ENCODE measurements around the gene ABCC6.
"Not testable (repeated sequence)": the region's sequence is repeated elsewhere in the genome, so short reads cannot be mapped to it uniquely, and the experiment has no call there.

Gene ABCC6

DNA sequence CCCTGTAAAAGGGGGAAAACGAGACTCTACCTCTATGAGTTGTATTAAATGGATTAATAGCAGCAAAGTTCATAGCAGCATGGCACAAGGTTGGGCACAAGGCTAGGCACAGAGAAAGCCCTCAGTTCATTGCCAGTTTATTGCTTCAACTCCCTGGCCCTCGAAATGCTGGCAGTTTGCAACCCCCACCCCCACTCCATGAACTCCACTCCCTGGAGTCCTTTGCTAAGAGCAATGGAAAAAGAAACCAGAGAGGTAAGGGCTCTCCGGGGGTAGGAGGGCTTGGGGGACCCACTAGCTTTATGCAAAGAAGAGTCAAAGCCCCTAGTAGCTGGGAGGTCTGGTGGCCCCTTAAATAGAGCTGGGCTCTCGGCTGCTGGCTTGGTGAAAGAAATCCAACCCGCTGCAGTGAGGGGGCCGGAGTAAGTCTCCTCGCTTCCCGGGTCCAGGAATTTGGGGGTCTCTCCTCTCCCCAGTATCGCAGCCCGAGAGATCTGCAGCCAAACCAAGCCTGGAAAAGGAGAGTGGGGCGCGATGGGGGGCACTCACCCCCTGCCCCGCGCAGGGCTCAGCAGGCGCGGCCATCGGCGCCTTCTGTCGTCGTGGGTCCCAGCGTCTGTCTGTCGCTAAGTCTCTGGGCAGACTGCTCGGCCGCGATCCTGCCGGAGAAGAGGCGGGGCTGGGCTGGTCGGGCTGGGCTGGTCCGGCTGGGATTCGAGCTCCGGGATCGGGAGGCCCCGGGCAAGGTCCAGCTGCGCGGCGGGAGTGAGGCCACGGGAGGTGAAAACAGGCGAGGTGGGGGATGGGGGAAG, at the start of gene ABCC6:
ABCC6 (minus strand) TSS at position 645 of the 812 bp plus-strand sequence; CDS start at position 585, 60 bp downstream.
- H3K4me3 Mint-ChIP-seq, H3K27me3 Mint-ChIP-seq, H3K27ac Mint-ChIP-seq: not testable (repeated sequence)

DNA sequence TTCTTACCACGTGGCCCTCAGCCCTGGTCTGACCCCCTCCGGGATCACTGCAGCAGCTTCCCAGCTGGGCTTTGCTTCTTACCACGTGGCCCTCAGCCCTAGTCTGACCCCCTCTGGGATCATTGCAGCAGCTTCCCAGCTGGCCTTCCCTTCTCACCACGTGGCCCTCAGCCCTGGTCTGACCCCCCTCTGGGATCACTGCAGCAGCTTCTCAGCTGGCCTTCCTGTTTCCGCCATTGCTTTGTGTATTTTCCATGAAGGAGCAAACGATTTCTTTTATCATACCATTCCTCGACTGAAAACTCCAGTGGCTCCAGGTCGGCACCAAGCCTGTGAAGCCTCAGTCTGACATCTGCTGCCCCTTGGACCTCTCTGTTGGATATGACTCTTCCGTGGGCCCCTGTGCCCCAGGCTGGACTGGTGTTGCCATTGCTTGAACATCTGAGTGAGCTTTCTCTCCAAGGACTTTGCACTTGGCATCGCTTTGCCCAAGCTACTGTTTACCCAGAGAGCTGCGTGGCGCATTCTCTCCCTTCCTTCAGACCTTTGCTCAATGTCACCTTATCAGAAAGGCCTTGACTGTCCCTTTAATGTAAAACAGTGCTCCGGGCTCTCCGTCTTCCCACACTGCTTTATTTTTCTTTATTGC, 49.4 kb upstream of the ABCC6 start:
- DNase-seq; H3K36me3 Mint-ChIP-seq (ENCODE audit: low read depth); ATAC-seq; H3K27ac Mint-ChIP-seq; H3K4me3 Mint-ChIP-seq; H3K4me1 Mint-ChIP-seq; H3K9me3 Mint-ChIP-seq; H3K27me3 Mint-ChIP-seq: not testable (repeated sequence)

More for the DNA sequence above, at the start of gene ABCC6:
- not testable (repeated sequence) for H3K4me1 Mint-ChIP-seq; ATAC-seq; H3K36me3 Mint-ChIP-seq (ENCODE audit: low read depth); H3K9me3 Mint-ChIP-seq; DNase-seq

DNA sequence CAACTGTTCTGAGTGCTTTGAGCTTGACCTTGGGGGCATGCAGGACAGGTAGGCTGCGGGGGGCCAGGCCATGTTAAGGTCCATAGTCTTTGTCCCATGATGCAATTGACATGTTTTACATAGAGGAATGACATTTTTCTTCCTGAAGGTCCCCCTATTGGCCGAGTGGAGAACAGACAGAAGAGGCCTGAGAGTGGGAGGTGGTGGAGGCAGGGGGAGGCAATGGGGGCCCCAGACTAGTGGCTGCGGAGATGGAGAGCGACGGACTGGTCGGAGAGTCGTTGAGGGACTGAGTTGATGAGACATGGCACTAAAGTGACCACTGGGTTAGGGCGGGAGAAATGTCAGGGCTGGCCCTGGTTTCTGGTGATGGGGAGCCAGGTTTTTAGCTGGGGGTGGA, 48.4 kb upstream of the ABCC6 start:
- not testable (repeated sequence) for H3K9me3 Mint-ChIP-seq; H3K27ac Mint-ChIP-seq; ATAC-seq; H3K4me1 Mint-ChIP-seq; H3K27me3 Mint-ChIP-seq; DNase-seq; H3K36me3 Mint-ChIP-seq (ENCODE audit: low read depth); H3K4me3 Mint-ChIP-seq

DNA sequence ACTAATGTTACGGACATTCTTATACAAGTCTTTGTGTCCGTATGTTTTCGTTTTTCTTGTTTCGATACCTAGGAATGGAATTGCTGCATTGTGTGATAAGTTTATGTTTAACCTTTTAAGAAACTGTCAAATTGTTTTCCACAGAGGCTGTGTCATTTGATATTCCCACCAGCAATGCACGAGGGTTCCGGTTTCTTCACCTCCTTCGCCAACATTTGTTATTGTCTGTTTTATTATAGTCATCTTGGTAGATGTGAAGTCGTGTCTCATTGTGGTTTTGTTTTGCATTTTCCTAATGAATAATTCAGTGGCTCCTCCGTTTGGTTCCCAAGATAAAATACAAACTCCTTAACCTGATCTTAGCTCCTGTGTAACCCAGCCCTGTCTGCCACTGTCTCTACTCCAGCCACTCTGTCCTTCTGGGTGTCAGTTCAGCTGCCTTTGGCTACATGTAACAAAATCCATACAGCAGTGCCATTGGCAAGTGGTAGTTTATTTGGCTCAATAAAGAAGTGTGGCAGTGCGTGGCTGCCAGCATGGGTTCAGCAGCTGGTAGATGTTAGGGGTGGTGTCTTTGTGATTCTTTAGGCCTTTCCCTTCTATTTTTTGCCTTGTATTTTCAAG, 45.0 kb upstream of the ABCC6 start:
- ATAC-seq, H3K27ac Mint-ChIP-seq: not testable (repeated sequence)

DNA sequence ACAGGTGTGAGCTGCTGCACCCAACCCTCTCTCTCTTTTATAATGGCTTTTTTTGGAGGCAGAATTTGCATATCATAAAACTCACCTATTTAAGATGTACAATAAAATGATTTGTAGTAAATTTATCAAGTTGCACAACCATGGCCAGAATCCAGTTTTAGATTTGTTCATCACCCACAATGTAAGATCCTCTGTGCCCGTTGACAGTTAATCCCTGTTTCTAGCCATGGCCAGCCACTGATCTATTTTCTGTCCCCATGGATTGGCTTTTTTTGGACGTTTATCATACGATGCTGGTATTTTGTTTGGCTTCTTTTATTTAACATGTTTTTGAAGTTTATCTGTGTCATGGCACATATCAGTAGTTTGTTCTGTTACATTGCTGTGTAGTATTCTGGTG, 44.4 kb upstream of the ABCC6 start:
- H3K4me3 Mint-ChIP-seq; H3K27ac Mint-ChIP-seq; H3K9me3 Mint-ChIP-seq; H3K27me3 Mint-ChIP-seq; H3K36me3 Mint-ChIP-seq (ENCODE audit: low read depth); ATAC-seq; H3K4me1 Mint-ChIP-seq; DNase-seq: not testable (repeated sequence)

More for the DNA sequence above, 45.0 kb upstream of the ABCC6 start:
- not testable (repeated sequence) for H3K36me3 Mint-ChIP-seq (ENCODE audit: low read depth); DNase-seq; H3K27me3 Mint-ChIP-seq; H3K9me3 Mint-ChIP-seq; H3K4me1 Mint-ChIP-seq; H3K4me3 Mint-ChIP-seq

DNA sequence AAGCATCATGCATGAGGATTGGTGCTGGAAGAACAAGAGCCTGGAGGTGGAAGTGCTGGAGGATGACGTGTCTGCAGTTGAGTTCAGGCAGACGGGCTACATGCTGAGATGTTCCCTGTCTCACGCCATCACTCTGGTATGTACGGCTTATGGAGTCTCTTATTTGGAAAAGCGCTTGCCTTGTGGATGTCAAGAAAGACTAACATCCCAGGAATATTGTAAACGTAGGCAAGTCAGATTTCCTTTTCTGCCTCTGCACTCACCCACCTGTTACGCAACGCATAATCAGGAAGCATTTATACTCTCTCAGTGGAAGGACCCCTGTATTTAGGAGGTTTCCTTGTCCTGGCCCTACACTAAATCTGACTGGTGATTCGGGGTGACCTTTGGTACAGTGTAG, 41.8 kb upstream of the ABCC6 start:
- H3K4me3 Mint-ChIP-seq; ATAC-seq; H3K36me3 Mint-ChIP-seq (ENCODE audit: low read depth); DNase-seq; H3K27me3 Mint-ChIP-seq; H3K9me3 Mint-ChIP-seq; H3K4me1 Mint-ChIP-seq; H3K27ac Mint-ChIP-seq: not testable (repeated sequence)

DNA sequence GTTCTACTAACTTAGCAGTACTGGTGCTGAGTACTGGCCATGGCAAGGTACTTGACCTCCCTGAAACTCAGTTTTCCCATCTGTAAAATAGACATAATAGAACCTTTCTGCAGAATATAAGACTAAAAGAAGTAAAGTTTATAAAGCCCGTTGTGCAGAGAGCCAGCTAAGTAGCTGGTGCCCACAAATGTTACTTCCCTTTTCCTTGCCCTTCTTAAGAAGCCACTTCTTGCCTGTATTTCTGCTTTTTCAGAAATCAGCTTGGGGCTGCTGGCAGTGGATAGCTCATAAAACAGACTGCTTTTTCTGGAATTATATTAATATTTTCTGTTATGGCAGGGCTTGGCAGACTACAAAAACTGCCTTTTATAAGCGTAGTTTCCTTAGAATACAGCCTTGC, 40.7 kb upstream of the ABCC6 start:
- H3K27me3 Mint-ChIP-seq; ATAC-seq; H3K27ac Mint-ChIP-seq; H3K4me1 Mint-ChIP-seq; H3K9me3 Mint-ChIP-seq; DNase-seq; H3K36me3 Mint-ChIP-seq (ENCODE audit: low read depth); H3K4me3 Mint-ChIP-seq: not testable (repeated sequence)

DNA sequence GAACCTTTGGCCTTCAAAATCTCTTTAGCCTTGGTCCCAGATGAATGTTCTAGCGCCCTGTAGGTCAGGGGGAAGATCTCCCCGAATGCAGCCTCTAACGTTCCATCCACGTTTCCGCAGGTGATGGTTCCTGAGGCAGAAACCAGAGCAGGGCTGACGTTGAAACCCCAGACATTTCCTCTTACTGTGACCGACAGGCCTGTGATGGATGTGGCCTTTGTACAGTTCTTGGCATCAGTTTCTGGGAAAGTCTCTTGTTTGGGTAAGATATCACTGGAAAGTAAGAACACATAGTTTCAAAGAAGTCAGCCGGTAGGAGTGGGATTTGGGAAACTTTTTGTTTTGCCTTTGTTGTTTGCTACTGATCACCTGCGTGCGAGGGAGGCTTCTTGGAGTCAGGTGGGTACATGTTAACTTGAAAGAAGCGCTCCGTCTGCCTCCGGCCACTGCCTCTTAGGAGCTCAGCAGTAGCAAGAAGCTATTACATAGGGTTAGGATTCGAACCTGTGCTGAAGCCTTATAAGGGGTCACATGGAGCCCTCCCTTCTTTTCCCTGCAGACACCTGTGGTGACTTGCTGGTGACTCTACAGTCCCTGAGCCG, 39.8 kb upstream of the ABCC6 start:
- DNase-seq; H3K27ac Mint-ChIP-seq; H3K9me3 Mint-ChIP-seq; ATAC-seq; H3K4me1 Mint-ChIP-seq; H3K36me3 Mint-ChIP-seq (ENCODE audit: low read depth); H3K4me3 Mint-ChIP-seq; H3K27me3 Mint-ChIP-seq: not testable (repeated sequence)

DNA sequence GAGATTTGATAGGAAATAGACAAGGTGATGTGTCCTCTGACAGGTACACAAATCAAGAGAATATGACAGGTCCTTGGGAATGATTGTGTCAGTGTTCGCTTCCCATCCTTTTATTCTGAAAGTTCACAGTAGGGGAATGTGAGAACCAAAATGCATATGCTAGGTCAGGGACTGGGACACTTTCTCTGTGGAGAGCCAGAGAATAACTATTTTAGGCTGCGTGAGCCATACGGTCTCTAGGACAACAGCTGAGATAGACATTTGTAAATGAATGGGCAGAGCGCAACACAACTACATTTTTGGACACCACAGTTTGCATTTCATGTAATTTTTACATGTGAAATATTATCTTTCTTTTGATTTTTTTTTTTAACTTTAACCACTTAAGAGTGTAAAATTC, 36.7 kb upstream of the ABCC6 start:
- not testable (repeated sequence) for H3K27me3 Mint-ChIP-seq

DNA sequence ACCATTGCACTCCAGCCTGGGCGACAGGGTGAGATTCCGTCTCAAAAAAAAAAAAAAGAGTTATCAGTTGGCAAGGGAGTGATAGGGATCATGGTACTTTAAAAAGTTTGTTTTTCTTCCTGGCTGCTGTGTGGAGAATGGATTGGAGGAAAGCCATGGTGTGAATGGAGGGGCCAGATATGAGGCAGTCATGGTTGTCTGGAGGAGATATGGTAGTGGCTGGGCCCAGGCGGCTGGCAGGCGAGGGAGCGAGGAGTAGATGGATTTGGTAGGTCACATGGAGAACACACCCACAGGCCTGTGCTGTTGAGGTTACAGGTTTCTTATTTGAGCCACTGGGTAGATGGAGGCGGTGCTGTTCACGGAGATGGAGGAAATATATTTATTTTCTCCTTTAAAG, 35.5 kb upstream of the ABCC6 start:
- not testable (repeated sequence) for H3K9me3 Mint-ChIP-seq; H3K36me3 Mint-ChIP-seq (ENCODE audit: low read depth); DNase-seq; ATAC-seq; H3K4me1 Mint-ChIP-seq; H3K4me3 Mint-ChIP-seq; H3K27me3 Mint-ChIP-seq; H3K27ac Mint-ChIP-seq

More for the DNA sequence above, 36.7 kb upstream of the ABCC6 start:
- not testable (repeated sequence) for ATAC-seq; H3K9me3 Mint-ChIP-seq; H3K27ac Mint-ChIP-seq; H3K36me3 Mint-ChIP-seq (ENCODE audit: low read depth); H3K4me3 Mint-ChIP-seq; H3K4me1 Mint-ChIP-seq; DNase-seq

DNA sequence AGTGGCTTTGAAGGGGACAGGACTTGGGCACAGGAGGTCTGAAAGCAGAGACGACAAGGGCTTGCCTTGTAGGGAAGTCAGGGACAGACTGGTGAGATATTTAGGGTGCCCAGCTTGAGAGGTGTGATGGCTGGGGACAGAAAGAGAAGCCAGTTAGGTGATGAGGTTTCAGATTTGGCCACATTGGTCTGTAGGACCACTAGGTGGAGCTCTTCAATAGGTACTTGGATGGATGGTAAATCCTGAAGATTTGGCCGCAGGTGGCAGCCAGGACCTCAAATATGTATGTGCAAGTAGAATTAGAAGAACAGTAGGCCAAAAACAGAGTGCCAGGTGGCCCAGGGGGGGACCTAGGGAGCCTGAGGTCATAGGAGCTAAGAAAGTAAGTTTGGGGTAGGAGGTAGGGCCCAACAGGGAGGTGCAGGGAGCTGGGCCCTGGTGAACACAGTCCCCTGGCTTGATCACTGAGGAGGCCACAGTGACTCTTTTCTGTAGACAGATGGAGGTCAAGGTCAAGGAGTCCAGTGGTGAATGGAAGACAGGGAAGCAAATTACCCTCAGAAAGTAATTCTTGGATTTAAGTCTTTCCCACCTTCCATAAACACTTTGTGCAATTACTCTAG, 34.1 kb upstream of the ABCC6 start:
- H3K9me3 Mint-ChIP-seq; H3K27ac Mint-ChIP-seq; H3K4me1 Mint-ChIP-seq; H3K36me3 Mint-ChIP-seq (ENCODE audit: low read depth); H3K27me3 Mint-ChIP-seq; H3K4me3 Mint-ChIP-seq; ATAC-seq; DNase-seq: not testable (repeated sequence)

DNA sequence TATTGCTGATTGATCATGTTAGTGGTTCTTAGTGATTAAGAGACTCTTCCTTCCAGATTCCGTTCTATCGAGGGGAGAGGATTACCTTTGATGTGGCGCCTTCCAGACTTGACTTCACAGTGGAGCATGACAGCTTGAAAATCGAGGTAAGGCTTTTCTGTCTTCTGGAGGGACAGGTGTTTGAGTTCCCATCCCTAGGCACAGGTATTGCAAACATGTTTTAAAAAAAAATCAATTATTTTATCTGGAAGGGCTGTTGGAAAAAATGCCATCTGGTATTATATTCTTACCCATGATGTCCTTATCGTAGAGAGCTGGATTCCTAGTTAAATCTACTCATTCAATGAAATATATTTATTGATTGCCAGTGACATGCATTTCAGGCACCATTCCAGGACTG, 29.1 kb upstream of the ABCC6 start:
- H3K27ac Mint-ChIP-seq; H3K4me3 Mint-ChIP-seq; DNase-seq; H3K27me3 Mint-ChIP-seq; H3K4me1 Mint-ChIP-seq; H3K9me3 Mint-ChIP-seq; ATAC-seq; H3K36me3 Mint-ChIP-seq (ENCODE audit: low read depth): not testable (repeated sequence)

DNA sequence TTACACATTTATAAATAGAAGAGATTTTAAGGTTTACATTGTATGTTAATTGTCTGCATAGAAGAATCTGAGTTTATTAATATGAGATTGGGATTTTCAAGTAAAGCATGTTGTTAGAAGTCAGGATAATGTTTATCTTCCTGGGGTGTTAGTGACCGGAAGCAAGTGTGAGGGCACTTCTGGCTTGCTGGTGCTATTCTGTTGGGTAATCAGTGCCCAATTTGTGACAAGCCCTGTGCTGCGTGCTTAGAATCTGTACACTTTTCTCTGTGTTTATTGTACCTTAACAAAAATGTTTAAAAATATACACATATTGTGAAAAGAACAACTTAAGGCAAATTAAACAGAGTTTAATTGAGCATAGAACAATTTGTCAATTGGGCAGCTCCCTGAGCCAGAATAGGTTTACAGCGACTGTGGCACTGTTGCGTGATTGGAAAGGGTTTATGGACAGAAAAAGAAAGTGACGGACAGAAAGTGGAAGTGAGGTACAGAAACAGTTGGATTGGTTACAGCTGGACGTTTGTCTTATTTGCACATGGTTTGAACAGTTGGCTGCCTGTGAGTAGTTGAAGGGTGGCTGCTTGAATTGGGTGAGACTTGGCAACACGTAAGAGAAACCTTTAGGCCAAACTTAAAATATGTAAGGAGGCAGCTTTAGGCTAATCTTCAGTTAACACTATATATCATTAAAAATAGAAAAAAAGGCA, 26.5 kb upstream of the ABCC6 start:
- not testable (repeated sequence) for H3K4me1 Mint-ChIP-seq; H3K4me3 Mint-ChIP-seq; H3K36me3 Mint-ChIP-seq (ENCODE audit: low read depth); H3K9me3 Mint-ChIP-seq; H3K27ac Mint-ChIP-seq; DNase-seq; H3K27me3 Mint-ChIP-seq; ATAC-seq

DNA sequence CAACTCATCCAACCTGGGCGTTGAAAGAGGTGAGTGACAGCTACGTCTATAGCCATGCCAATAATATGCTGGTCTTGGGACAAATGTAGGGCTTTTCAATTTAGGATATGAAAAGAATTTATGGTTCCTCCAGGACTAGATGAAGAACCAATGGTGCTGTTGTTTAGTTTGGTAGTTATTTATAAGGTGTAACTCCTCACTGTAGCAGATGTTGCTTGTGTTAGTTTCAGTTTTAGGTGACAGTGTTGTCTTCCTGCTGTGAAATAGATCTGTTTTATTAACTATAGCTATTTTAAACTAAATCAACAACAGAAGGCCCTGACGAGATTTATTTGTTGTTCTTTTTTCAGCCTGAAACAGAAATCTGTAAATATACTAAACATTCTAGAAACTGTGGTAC, 24.1 kb upstream of the ABCC6 start:
- not testable (repeated sequence) for H3K4me3 Mint-ChIP-seq; DNase-seq; H3K36me3 Mint-ChIP-seq (ENCODE audit: low read depth); H3K9me3 Mint-ChIP-seq; H3K27ac Mint-ChIP-seq; H3K27me3 Mint-ChIP-seq; ATAC-seq; H3K4me1 Mint-ChIP-seq

Measured in activated naive CD8-positive, alpha-beta T cell treated with anti-CD3 and anti-CD28 coated beads, Interleukin-2, amount 50 U/mL, for 24 hours (primary cell).